ENCODE measurements around the gene BAIAP2L2. TPM values are rescaled to one million over a fixed set of nuclear protein-coding genes. Genes with fewer than 3 reads are reported as not detected.

The BAIAP2L2 gene
- total RNA-seq, 3 donors from 2014 or later (not counting 1 experiment from before 2014, with no cell fraction given): 0.99 to 1.9 (median 1.2) TPM

- Mint-ChIP-seq H3K4me3 (no peak overlapping the region), H3K9me3 (no peaks in the 10 kb centered on the region), H3K4me1 (no peaks in the 10 kb centered on the region), H3K27ac (no peak overlapping the region), H3K27me3 (ENCODE audit: low read depth in 2 of 2) (no peaks in the 10 kb centered on the region), H3K36me3 (peaks cover 6% of the 10 kb centered on the region)
- H3K27me3 ChIP-seq (ENCODE audit: control insufficient read depth, insufficient read depth, low read length): no peaks in the 10 kb centered on the region
- ATAC-seq (no peak), DNase-seq (no peak)
- H3K36me3 ChIP-seq (ENCODE audit: control insufficient read depth, insufficient read depth, low read length): peaks cover 42% of the 10 kb centered on the region
- H3K4me3 ChIP-seq (ENCODE audit: low read length): no peak overlapping the region
- WGBS (ENCODE audit: insufficient coverage): 95% methylated on average over 8 of the region's 8 CpGs
- no peak for TF ChIP-seq CTCF (IDR thresholded peaks at IDR 0.05)
- no peaks in the 10 kb centered on the region for H3K9me3 ChIP-seq (ENCODE audit: control insufficient read depth, insufficient read depth, low read length)
- intact Hi-C loops (cut with micrococcal nuclease): no loop called here
- H3K27ac ChIP-seq (ENCODE audit: low read length): no peak overlapping the region
- no peaks in the 10 kb centered on the region for H3K4me1 ChIP-seq (ENCODE audit: control insufficient read depth, insufficient read depth, low read length)
Measured at GRCh38 chr22:38065539-38065938, 44.9 kb downstream of the BAIAP2L2 start.

- H3K9me3 ChIP-seq (ENCODE audit: control insufficient read depth, insufficient read depth, low read length): no peaks in the 10 kb centered on the region
- ATAC-seq (no peak), DNase-seq (no peak)
- no peak for TF ChIP-seq CTCF (IDR thresholded peaks at IDR 0.05)
- peaks cover 32% of the 10 kb centered on the region for H3K36me3 ChIP-seq (ENCODE audit: control insufficient read depth, insufficient read depth, low read length)
- intact Hi-C loops (cut with micrococcal nuclease): no loop called here
- H3K4me3 ChIP-seq (ENCODE audit: low read length): no peak overlapping the region
- no peak overlapping the region for H3K27ac ChIP-seq (ENCODE audit: low read length)
- Mint-ChIP-seq H3K4me1 (peaks cover 3 to 6% of the 10 kb centered on the region in 2 donors), H3K27me3 (ENCODE audit: low read depth in 2 of 2) (no peaks in the 10 kb centered on the region), H3K9me3 (no peaks in the 10 kb centered on the region), H3K36me3 (peaks cover 6% of the 10 kb centered on the region), H3K4me3 (no peak overlapping the region), H3K27ac (no peak overlapping the region)
- no peaks in the 10 kb centered on the region for H3K27me3 ChIP-seq (ENCODE audit: control insufficient read depth, insufficient read depth, low read length)
- 78% methylated on average over 6 of the region's 6 CpGs for WGBS (ENCODE audit: insufficient coverage)
- H3K4me1 ChIP-seq (ENCODE audit: control insufficient read depth, insufficient read depth, low read length): peaks cover 1% of the 10 kb centered on the region
Measured at GRCh38 chr22:38062791-38063190, 47.7 kb downstream of the BAIAP2L2 start.

GRCh38 chr22:38056969-38057891 lies 53.3 kb downstream of the BAIAP2L2 start, which contains the start of gene PICK1:
TSS of gene PICK1 (plus strand) at chr22:38057404. CDS start at chr22:38057810, 406 bp downstream.
- Mint-ChIP-seq H3K27me3 (ENCODE audit: low read depth in 2 of 2) (peaks cover 0 to 2% of the 10 kb centered on the region in 2 donors), H3K4me3 (peak within 1 kb of the TSS; percentile 92), H3K36me3 (no peaks in the 10 kb centered on the region), H3K27ac (peak within 1 kb of the TSS; percentile 92 to 95), H3K4me1 (peaks cover 18 to 26% of the 10 kb centered on the region in 2 donors), H3K9me3 (no peaks in the 10 kb centered on the region)
- intact Hi-C loops (cut with micrococcal nuclease): no loop called here
- H3K4me1 ChIP-seq (ENCODE audit: control insufficient read depth, insufficient read depth, low read length): peaks cover 25% of the 10 kb centered on the region
- no peaks in the 10 kb centered on the region for H3K27me3 ChIP-seq (ENCODE audit: control insufficient read depth, insufficient read depth, low read length)
- 2% methylated on average over 42 of the region's 47 CpGs for WGBS (ENCODE audit: insufficient coverage)
- no peaks in the 10 kb centered on the region for H3K9me3 ChIP-seq (ENCODE audit: control insufficient read depth, insufficient read depth, low read length)
- H3K36me3 ChIP-seq (ENCODE audit: control insufficient read depth, insufficient read depth, low read length): peaks cover 4% of the 10 kb centered on the region
- DNase-seq: peak; percentile 68 to 88
- H3K27ac ChIP-seq (ENCODE audit: low read length): peak within 1 kb of the TSS; percentile 91
- H3K4me3 ChIP-seq (ENCODE audit: low read length): peak within 1 kb of the TSS; percentile 85
- no peak for TF ChIP-seq CTCF (IDR thresholded peaks at IDR 0.05)
- ATAC-seq: peak; percentile 71 to 82 (median 80)
